Measurements from ENCODE around the gene JCAD.
"Not testable (repeated sequence)": the region's sequence is repeated elsewhere in the genome, so short reads cannot be mapped to it uniquely, and the experiment has no call there.

Gene JCAD, protein sequence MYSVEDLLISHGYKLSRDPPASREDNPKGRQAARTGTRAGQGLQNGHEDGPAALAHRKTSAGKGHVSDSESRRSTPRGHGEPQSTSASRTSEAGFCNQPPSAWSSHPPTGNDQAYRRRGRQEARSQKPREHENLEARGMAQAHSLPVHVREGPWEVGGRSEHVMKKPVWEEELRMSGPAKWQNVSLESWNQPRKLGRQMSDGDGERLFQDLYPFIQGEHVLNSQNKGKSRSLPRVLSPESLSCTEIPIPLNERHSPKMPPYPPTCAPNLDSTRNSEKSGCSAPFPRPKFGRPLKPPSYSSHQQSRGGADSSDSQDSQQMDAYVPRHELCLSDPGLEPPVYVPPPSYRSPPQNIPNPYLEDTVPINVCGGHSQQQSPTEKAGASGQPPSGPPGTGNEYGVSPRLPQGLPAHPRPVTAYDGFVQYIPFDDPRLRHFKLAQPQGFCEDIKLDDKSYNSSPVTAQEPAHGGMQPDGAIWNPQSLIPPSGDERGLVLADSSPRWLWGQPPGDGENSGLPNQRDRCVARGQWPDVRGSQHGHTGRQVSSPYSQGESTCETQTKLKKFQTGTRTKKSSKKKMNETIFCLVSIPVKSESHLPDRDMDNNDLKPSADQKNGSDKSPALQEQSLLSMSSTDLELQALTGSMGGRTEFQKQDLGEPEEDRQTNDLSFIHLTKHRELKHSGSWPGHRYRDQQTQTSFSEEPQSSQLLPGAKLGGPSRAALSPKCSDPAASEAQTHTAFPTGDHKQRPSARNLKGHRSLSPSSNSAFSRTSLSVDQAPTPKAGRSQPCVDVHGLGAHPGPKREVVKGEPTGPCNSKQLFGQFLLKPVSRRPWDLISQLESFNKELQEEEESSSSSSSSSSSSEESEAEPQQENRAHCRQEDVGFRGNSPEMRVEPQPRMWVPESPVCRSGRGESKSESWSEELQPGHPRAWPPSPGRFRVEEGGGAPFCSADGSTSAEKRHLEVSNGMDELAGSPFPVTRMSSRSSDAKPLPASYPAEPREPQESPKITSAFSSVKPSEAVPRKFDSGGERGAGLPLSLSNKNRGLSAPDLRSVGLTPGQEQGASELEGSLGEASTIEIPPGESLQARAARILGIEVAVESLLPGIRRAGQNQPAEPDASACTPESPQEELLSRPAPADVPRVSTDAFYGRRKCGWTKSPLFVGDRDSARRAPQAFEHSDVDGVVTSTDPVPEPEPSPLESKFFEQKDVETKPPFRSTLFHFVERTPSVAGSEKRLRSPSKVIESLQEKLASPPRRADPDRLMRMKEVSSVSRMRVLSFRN (N-terminal part only)

DNA sequence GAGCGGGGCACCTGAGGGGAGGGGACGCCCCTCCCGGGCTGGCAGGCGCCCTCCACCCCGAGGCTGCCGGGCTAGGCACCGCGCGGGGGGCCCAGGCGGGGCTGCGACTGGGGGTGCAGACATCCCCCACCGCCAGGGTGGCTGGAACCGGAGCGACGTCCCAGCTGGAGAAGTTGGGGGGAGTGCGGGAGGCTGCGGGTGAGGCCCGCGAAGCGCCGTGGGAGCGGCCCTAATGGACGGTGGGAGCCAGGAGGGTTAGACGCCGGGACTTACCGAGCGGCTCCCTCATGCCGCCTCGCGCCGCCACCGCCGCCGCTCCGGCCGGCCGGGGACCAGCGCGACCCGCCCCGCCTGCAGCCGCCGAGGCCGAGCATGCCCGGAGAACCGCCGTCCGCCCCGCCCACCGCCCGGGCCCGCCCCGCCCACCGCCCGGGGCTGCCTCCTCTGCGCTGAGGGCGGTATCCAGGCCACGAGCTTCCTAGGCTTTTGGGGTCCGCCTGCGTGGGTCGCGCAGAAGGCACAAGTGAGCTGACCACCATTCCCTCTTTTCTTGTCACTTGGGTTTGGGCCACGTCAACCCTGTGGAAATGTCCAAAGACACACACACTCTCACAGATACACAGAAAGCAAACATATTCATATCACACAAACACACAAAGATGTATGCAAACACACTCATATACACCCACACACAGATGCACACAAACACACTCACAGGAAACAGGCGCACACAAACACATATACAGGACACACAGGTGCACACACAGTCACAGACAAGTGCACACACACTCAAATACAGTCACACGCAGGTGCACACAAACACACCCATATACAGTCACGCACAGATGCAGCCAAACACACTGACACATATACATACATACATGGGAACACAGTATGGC is at the start of gene JCAD:
JCAD (minus strand) TSS at position 378 of the 899 bp plus-strand sequence. CDS start 11,774 bp downstream, outside the sequence.
- DNase-seq = no peak

DNA sequence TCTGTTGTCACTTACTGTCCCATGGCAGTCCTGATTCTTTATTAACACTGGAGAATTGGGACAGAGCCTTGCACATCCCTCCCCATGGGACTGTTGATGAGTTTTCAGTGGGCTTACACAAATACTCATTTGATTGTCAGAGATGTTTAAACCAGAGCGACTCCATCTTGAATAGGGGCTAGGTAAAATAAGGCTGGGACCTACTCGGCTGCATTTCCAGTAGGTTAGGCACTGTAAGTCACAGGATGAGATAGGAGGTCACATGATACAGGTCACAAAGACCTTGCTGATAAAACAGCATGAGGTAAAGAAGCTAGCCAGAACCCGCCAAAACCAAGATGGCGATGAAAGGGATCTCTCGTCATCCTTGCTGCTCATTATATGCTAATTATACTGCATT is 47.6 kb upstream of the JCAD start:
- no peak for DNase-seq

- DNase-seq = no peak
Observed at GRCh38 chr10:30103595-30104320, 44.4 kb upstream of the JCAD start.

DNA sequence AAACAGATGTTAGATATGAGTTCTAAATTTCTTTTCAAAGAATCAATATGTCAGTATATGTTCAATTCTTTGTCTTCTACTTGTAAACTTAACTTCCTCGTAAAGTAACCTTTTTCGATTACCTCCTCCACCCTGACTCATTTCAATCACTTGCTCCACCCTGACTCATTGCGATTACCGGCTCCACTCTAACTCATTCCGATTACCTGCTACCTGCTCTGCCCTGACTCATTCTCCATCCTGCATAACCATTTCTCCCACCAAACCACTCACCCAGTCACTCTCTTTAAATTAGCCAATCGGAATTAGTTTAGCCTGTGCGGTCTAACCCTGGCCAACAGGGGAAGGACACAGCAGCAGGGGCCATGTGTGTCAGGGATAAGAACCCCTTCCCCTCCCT is 40.3 kb upstream of the JCAD start:
- not testable (repeated sequence) for DNase-seq

DNA sequence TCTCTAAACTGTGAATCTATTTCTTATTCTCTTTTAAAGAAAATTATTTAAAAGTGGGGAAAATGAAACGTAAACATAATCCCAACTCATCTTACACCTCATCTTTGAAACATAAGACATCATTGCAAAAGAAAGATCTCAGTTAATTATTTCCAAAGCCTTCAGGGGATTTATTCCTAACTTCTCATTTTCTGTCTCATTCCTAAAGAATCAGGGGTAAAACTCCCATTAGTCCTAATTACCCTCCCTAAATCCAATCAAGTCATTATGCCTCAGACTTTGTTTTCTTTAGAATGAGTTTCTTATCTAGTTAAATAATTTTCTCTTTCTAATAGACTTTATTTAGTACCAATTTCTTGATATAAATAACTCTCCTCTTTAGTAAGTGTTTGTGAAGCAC is 39.7 kb upstream of the JCAD start:
- no peak for DNase-seq

- DNase-seq = no peak
Observed at GRCh38 chr10:30098629-30099028, 39.2 kb upstream of the JCAD start.

GRCh38 chr10:30096564-30096963 is 37.2 kb upstream of the JCAD start:
- DNase-seq = no peak

DNA sequence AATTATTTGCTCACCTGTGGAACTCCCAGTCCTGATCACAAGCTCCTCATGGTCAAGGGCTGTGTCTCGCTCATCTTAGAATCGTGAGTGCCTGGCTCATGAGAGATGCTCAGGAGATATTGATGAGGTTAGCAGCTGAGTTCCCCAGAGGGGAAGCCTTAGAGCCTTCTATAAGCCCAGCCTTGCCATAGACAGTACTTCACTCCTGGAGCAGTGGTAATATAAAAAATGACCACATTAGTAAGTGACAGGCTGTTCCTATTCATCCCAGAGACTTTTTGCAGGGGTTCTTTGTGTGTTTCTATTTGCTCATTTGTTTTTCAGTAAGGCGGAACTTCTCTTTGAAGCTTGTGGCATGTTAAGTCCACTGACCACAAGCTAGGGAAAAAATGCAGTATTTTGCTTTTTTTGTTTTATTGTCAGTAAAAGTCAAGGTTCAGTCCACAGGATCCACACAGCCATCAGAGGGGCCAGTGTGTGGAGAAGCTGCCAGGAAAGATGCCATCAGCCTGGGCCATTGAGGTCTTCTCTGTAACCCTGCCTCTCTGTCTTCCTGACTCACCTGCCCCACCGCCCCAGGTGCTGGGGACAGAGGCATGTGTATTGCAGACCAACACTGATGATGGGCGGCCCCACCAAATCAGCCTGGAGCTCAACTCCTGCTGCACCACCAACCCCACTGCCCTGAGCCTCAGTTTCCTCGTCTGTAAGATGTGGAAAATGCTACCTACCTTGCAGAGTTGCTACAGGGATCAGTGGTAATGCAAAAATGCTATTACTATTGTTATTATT is 36.4 kb upstream of the JCAD start:
- DNase-seq = no peak

- no peak for DNase-seq
Observed at GRCh38 chr10:30094601-30095000, 35.2 kb upstream of the JCAD start.

GRCh38 chr10:30093303-30093950 is 34.0 kb upstream of the JCAD start:
- no peak for DNase-seq

DNA sequence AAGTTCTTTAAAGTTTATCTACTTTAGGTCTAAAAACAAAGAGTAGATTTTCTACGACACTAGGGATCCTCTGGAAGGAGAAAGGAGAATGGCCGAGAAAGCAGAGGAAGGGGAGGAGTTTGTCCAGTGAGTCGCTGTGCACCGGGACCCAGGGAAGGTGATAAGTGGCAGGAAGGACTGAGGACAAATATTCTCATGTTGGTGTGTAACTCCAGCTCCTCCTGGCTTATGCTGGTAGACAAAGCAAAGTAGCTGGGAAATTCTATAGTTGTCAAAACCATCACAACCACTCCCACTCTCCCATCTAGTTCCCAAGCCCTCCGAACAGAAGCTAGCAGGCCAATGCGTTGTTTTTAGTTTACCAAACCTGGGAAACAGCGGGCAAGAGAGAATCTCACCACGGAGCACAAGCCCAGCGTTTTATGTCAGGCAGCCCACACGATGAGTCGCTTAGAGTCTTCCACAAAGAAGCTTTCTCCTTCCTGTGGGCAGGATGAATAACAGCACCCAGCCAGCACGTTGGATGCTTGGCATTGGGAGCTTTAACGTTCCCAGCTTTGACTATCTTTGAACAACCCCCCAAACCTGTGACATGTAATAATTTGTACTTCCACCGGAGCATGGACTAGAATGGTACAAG is 32.9 kb upstream of the JCAD start:
- no peak for DNase-seq

DNA sequence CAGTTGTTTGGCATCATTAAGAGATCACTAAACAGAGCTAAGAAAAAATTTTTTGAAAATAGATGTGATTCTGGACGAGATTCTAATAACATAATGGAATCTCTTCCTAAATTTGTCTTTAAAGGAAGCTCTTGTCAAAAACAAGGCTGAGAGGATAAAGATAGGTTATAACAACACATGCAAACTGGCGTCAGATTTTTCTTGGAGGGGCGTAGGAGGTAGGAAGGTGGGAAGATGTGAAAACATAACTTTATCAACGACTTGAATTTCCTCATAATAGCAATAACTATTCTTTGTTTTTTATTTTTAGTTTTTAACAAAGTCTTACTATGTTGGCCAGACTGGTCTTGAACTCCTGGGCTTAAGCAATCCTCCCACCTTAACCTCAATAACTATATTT is 31.8 kb upstream of the JCAD start:
- DNase-seq = no peak

DNA sequence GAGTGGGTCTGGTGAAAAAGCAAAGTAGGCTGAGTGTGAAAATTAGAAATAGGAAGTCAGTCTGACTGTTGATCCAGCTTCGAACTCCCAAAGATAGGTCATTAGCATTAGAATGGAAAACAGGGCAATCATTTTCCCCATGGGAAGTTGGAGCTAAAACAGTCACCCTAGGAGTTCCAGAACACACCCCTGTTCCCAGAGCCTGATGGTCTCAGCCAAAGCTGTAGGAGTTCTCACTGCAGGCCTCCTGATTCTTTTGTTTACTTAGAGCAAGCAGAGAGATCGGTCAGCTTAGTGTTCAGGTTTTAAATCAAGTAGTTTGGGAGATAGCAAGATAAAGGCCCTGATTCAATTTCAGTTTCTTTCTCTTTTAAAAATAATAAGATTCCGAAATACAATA is 28.8 kb upstream of the JCAD start:
- no peak for DNase-seq

DNA sequence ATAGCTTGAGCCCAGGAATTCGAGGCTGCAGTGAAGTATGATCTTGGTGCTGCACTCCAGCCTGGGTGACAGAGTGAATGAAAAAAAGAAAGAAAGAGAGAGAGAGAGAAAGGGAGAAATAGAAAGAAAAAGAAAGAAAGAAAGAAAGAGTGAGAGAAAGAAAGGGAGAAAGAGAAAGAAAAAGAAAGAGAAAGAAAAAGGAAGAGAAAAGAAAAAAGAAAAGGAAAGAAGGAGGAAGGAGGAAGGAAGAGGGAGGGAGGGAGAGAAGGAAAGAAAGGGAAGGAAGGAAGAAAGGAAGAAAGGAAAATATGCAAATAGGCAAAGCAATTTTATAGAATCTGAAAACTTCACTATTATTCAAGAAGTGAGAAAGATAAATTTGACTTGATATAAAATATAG is 24.5 kb upstream of the JCAD start:
- DNase-seq = no peak

GRCh38 chr10:30081182-30081581 is 21.8 kb upstream of the JCAD start:
- no peak for DNase-seq

DNA sequence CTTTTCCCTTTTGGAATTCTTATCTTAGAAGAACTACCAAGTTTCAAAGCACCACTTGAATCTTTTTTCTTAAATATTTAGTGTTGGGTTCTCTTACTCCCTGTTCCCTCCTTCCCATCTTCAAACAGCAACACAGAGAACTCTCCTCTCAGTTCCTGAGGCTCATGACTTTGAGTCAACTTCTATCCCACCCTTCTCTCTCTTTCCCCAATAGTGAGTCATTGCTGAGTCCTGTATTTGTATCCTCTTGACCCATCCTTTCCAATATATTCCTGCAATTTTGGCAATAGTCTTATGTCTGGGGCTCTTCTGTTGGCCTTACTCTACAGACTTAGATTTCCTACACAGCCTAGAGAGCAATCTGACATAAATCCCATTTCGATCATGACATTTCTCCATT is 20.8 kb upstream of the JCAD start:
- DNase-seq = no peak

- DNase-seq = no peak
Observed at GRCh38 chr10:30079408-30079807, 20.0 kb upstream of the JCAD start.

- no peak for DNase-seq
Observed at GRCh38 chr10:30075481-30075880, 16.1 kb upstream of the JCAD start.

GRCh38 chr10:30074933-30075332 is 15.5 kb upstream of the JCAD start:
- no peak for DNase-seq

DNA sequence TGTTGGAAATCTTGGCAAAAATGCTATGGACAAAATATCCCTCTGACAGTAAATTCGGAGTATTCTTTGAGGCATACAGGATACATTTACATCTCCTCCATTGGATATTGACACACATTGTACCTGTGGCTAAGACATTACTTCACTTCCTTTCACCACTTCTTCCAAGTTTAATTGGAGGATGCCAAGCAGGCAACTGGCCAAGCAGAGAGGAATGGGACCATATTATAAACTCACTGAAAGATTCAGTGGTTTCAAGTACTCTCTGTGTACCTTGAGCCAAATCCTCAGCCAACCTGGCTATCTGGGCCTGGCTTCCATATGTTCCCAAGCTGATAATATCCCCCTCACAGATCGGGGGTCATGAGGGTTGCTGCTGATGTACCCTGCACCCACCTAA is 14.7 kb upstream of the JCAD start:
- no peak for DNase-seq
